GM19455 (cell line): ENCODE results near the gene MALSU1.

Source experiments
- ATAC-seq: cut with Tn5 transposase; IDR thresholded peaks from one replicate; pipeline ENCODE4 v1.9.1; 2021; ENCODE audit not compliant: unreplicated experiment

The MALSU1 gene

DNA sequence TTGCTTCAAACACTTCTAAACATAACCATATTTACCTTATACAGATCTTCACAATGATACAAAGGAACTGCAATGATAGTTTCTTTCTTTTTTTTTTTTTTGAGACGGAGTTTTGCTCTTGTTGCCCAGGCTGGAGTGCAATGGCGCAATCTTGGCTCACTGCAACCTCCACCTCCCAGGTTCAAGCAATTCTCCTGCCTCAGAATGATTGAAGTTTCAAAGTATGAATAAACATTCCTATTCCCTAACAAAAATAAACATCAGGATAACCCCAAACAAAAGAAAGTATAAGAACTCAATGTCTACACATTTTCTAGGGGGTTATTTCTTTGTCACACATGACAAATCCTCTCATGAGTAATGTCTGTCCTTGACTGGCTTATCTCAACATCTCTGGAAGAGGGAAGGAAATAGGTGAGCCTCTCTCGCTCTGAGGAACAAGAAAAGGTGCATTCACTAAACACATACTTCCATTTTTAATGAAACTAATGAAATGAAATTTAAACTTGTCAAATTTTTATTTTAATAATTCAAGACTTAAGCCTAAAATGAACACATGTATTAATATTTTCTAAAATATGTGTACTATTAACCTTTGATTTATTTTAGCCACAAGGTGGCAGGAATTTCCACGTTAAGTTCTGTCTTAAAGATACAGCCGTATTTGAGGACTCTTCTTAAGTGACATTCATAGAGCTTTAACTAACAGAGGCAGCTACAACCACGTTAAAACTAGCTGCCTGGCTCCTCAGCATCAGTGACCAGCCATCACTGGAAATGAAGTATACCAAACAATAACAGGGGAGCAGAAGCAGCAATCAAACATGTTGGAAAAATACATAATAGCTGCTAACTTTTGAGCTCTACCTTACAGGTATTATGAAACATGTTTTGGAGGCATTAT is 58.3 kb downstream of the MALSU1 start:
- no peak for ATAC-seq

DNA sequence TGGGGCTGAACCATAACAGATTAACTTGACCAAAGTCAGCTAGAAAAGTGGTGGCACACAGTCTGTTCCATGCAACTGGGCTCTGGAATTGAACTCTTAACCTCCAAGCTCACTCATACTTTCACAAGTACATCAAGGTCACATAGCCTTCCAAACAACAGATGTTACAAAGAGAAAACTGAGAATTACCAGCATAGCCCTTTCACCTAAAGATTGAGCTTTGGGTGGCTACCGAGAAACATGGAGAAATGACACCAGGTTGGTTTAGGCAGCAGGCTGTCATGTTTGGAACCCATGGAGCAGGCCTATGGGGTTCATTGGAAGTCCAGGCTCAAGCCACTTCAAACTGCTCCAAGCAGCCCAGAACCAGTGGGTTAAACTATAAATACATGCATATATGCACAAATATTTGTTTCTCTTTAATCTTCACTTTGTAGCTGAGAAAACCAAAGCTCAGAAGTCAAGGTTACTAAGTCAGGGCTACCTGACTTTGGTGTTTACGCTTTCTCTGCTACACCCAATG is 59.1 kb downstream of the MALSU1 start:
- ATAC-seq, result no peak
